ENCODE measurements around the gene SEMA4B. TPM values are rescaled to one million over a fixed set of nuclear protein-coding genes. Genes with fewer than 3 reads are reported as not detected.
A peak's percentile ranks its signal among the peaks of the same experiment; 100 is the strongest.

Gene SEMA4B, protein sequence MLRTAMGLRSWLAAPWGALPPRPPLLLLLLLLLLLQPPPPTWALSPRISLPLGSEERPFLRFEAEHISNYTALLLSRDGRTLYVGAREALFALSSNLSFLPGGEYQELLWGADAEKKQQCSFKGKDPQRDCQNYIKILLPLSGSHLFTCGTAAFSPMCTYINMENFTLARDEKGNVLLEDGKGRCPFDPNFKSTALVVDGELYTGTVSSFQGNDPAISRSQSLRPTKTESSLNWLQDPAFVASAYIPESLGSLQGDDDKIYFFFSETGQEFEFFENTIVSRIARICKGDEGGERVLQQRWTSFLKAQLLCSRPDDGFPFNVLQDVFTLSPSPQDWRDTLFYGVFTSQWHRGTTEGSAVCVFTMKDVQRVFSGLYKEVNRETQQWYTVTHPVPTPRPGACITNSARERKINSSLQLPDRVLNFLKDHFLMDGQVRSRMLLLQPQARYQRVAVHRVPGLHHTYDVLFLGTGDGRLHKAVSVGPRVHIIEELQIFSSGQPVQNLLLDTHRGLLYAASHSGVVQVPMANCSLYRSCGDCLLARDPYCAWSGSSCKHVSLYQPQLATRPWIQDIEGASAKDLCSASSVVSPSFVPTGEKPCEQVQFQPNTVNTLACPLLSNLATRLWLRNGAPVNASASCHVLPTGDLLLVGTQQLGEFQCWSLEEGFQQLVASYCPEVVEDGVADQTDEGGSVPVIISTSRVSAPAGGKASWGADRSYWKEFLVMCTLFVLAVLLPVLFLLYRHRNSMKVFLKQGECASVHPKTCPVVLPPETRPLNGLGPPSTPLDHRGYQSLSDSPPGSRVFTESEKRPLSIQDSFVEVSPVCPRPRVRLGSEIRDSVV
- 21.2 TPM for total RNA-seq (2013)
- polyA plus RNA-seq (10 to 100 TPM; 13.2 to 65.0 (median 22.0) TPM), polyA minus RNA-seq (92.7 and 135 TPM in 2 replicates), total RNA-seq (5.8 to 17.6 (median 12.9) reads per million in 11 experiments)

DNA sequence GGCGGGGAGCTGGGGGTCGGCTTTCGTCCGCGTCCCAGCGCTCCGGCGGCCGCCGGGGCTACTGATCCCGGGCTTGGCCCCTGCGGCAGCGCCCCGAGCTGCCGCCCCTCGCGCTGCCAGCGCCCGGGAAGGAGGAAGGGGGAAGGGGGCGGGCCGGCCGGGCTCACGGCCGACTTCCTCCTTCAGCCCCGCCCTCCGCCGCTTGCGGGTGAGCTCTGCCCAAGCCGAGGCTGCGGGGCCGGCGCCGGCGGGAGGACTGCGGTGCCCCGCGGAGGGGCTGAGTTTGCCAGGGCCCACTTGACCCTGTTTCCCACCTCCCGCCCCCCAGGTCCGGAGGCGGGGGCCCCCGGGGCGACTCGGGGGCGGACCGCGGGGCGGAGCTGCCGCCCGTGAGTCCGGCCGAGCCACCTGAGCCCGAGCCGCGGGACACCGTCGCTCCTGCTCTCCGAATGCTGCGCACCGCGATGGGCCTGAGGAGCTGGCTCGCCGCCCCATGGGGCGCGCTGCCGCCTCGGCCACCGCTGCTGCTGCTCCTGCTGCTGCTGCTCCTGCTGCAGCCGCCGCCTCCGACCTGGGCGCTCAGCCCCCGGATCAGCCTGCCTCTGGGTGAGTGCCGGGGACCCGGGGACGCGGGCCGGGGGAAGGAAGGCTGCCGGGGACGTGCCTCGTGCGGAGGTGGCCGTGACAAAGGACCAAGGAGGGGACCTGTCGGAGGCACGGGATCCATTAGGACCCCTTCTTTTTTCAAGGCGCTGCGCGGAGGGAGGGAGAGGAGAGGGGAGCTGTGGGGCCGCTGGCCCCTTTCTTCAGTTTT is at the start of gene SEMA4B:
Gene SEMA4B (plus strand): TSS at position 201 of the 814 bp plus-strand sequence. CDS start 249 bp downstream, at position 450.
- TF ChIP-seq, protein P1, sequence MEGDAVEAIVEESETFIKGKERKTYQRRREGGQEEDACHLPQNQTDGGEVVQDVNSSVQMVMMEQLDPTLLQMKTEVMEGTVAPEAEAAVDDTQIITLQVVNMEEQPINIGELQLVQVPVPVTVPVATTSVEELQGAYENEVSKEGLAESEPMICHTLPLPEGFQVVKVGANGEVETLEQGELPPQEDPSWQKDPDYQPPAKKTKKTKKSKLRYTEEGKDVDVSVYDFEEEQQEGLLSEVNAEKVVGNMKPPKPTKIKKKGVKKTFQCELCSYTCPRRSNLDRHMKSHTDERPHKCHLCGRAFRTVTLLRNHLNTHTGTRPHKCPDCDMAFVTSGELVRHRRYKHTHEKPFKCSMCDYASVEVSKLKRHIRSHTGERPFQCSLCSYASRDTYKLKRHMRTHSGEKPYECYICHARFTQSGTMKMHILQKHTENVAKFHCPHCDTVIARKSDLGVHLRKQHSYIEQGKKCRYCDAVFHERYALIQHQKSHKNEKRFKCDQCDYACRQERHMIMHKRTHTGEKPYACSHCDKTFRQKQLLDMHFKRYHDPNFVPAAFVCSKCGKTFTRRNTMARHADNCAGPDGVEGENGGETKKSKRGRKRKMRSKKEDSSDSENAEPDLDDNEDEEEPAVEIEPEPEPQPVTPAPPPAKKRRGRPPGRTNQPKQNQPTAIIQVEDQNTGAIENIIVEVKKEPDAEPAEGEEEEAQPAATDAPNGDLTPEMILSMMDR (IDR thresholded peaks at IDR 0.05), result no peak
- H3K27me3 Mint-ChIP-seq (ENCODE audit: low read depth in 3 of 3), result peaks cover 3 to 9% (median 6%) of the 10 kb centered on the region in 3 donors
- peak within 1 kb of the TSS; percentile 1 to 91 (median 75) for H3K27ac Mint-ChIP-seq
- intact Hi-C loops (cut with micrococcal nuclease), result no loop called here
- DNase-seq, result peak; percentile 64 to 81 (median 74)
- peak within 1 kb of the TSS; percentile 67 for H3K9ac ChIP-seq (ENCODE audit: insufficient read depth, low read length, poor library complexity, severe bottlenecking)
- H3K9me3 Mint-ChIP-seq, result peaks cover 0 to 2% (median 0%) of the 10 kb centered on the region in 7 donors
- peaks cover 0 to 5% of the 10 kb centered on the region in 2 donors for H3K27me3 ChIP-seq (ENCODE audit: control insufficient read depth in 2 of 2, insufficient read depth in 2 of 2, low read length in 2 of 2)
- H4K20me1 ChIP-seq (ENCODE audit: insufficient read depth, low read length), result peaks cover 96% of the 10 kb centered on the region
- peak within 1 kb of the TSS; percentile 80 for H2AFZ ChIP-seq (ENCODE audit: insufficient read depth, low read depth, low read length, poor library complexity, severe bottlenecking)
- H3K4me1 ChIP-seq (ENCODE audit: control insufficient read depth in 1 of 2, insufficient read depth in 2 of 2, low read length in 2 of 2), result peaks cover 34 to 64% of the 10 kb centered on the region in 2 donors
- H3K79me2 ChIP-seq (ENCODE audit: insufficient read depth, low read length), result peaks cover 89% of the 10 kb centered on the region
- peak within 1 kb of the TSS in 1 of 2 donors; percentile 63 for H3K27ac ChIP-seq (ENCODE audit: low read depth in 1 of 2, low read length in 2 of 2)
- 0% methylated on average over 77 of the region's 88 CpGs for WGBS (ENCODE audit: insufficient coverage)
- H3K4me2 ChIP-seq (replicated peaks; ENCODE audit: extremely low read depth, low read length, poor library complexity, severe bottlenecking), result peak within 1 kb of the TSS; percentile 97
- H3K4me3 ChIP-seq (replicated peaks in 1 of 3; ENCODE audit: low read depth in 2 of 3, low read length in 3 of 3), result peak within 1 kb of the TSS; percentile 52 to 82 (median 52)
- no peaks in the 10 kb centered on the region for H3K9me3 ChIP-seq (replicated peaks in 1 of 2; ENCODE audit: control insufficient read depth in 1 of 2, insufficient read depth in 1 of 2, low read length in 2 of 2)
- peaks cover 64% of the 10 kb centered on the region for H3K4me1 Mint-ChIP-seq
- H3K4me3 Mint-ChIP-seq, result peak within 1 kb of the TSS; percentile 88 to 89
- H3K36me3 ChIP-seq (replicated peaks in 1 of 2; ENCODE audit: control insufficient read depth in 1 of 2, insufficient read depth in 2 of 2, low read length in 2 of 2), result peaks cover 15 to 28% of the 10 kb centered on the region in 2 donors
- H3K36me3 Mint-ChIP-seq, result peaks cover 37 to 55% of the 10 kb centered on the region in 2 donors
